ENCODE data around the gene PUM2.

- TF ChIP-seq POLR2AphosphoS5 (IDR thresholded peaks at IDR 0.05; ENCODE audit: borderline replicate concordance, low read depth, low read length) (no peak), EZH2 (IDR thresholded peaks at IDR 0.05) (no peak), FOXP2 (optimal IDR thresholded peaks at IDR 0.05; ENCODE audit: control extremely low read depth, extremely low read length, insufficient read depth) (no peak)
Measured at GRCh38 chr2:20334605-20335203, 15.9 kb downstream of the PUM2 start.
